DMS79 (cell line): ENCODE results near the gene TBK1.

Experiments
- DNase-seq: peaks from one replicate; lab custom pipeline; 2025; lab: John Stamatoyannopoulos, UW

TBK1 gene

GRCh38 chr12:64452559-64453329, 824 bp downstream of the TBK1 start:
- no peak for DNase-seq

GRCh38 chr12:64455506-64455905, 3.6 kb downstream of the TBK1 start:
- DNase-seq, result no peak

- DNase-seq, result no peak
These were observed 4.2 kb downstream of the TBK1 start for GRCh38 chr12:64456119-64456518.

- DNase-seq, result no peak
These were observed 5.1 kb downstream of the TBK1 start for GRCh38 chr12:64457032-64457431.

- no peak for DNase-seq
These were observed 5.5 kb downstream of the TBK1 start for GRCh38 chr12:64457466-64457865.

GRCh38 chr12:64457923-64458322, 6.0 kb downstream of the TBK1 start:
- no peak for DNase-seq

DNA sequence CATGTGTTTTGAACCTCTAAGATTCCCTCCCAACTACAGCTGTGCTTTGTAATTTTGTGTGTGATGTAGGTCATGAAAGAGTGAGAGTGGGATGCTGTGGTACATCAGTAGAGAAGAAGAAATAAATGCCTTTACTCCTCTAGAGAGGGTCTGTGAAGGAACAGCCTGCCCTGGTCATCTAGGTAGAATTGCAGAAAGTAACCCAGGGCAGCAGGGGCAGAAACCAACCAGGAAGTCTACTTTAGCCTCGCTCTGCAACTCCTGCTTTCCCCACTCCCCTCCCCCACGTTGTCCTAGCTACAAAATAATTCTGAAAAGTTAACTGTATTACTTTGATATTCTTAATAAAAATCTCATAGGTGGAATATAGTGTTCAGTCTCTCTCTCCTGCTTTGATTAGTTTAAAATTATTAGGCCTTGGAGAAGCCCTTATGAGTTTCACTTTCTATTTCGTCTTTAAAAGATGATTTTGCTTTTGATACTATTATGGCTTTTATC, 7.5 kb downstream of the TBK1 start:
- no peak for DNase-seq

DNA sequence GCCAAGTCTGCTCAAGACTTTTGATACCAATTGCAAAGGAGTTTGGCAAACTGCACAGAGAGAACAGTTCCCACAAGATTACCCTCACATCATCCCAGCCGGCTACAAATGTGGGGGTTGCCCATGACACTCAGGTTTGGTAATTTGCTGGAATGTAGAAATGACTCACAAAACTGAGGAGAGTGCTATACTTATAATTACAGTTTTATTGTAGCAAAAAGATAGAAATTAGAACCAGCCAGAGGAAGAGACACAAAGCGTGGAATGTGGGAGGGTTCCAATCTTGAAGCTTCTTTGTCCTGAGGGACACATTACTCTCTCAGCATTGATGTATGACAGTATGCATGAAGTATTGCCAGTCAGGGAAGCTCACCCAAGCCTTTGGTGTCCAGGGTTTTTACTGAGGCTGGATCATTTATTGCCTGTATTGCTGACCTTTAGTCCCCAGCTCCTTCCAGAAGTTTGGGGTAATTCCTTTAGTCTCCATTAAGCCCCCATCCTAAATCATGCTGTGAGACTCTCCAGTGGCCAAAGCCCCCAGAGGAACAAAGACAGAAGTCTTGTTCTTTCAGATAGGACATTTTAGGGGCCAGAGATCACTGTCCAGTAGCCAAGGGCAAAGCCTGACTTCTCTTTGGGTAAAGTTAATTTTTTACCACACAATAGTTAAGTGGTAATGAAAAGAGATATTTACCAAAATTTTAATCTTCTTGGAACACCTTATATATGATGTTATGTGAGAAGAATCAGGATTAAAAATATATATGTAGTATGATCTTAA, 9.9 kb downstream of the TBK1 start:
- DNase-seq, result no peak

- no peak for DNase-seq
These were observed 14.3 kb downstream of the TBK1 start for GRCh38 chr12:64466178-64466577.

- DNase-seq, result no peak
These were observed 17.0 kb downstream of the TBK1 start for GRCh38 chr12:64468966-64469365.

DNA sequence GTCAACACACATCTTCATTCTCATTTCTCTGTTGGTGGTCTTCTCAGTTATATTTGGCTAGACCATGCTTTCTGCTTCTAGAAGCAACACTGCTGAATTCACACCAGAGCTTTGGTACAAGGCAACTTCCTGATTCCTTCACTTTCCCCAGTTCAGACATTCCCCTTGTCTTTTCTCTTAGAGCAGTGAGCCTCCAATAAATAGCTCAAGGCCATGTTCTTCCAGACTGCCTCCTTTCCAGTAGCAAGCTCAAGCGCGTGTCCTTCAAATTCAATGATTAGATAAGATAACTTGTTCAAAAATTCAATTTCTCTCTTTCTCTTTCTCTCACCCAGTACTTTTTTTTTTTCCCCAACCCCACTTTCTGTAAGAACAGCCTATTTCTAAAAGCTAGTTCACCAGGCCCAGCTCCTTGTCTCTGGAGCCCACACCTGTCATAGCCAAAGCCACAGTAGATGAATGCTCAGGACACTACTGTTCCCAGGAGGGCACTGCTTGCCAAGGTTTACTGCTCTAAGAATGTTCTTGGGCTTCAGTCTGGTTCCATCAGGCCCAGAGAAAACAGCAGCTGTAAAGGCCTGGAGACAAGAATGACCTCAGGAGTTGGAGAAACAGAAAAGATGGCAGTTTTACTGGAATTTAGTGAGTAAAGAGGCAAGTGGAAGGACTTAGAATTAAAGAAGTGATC, 17.7 kb downstream of the TBK1 start:
- DNase-seq, result no peak

DNA sequence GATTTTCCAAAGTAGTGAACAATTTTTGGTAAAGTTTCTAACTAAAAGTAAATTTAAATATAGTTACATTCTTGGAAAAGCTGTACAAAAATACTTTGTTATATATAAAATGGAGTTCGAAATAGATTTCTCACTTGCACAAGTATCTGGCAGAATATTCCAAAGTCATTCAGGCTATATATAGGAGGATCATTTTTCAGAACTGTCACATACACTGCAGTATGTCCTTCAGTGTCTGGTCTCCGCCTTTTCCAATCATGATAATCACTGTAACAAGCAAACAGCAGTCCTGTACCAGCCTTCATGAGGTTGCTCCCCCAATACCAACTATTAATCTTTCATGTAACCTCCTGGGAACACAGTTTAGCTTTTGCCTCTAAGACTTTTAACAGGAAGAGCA, 18.6 kb downstream of the TBK1 start:
- no peak for DNase-seq

DNA sequence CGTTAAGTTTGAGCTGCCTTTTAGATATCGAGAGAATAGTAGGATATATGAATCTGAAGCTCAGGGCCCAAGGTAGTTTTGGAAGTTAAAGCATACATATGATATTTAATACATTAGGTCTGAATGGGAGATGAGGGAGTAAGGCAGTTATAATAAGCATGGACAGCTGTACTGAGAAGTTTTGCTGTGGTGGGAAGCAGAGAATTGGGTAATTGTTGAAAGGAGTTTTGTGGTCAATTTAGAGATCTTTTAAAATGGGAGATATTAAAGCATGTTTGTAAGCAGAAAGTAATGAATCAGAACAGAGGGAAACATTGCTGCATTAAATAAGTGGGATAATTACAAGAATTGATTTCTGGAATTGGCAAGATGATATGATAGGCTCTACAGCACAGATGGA, 21.3 kb downstream of the TBK1 start:
- no peak for DNase-seq

DNA sequence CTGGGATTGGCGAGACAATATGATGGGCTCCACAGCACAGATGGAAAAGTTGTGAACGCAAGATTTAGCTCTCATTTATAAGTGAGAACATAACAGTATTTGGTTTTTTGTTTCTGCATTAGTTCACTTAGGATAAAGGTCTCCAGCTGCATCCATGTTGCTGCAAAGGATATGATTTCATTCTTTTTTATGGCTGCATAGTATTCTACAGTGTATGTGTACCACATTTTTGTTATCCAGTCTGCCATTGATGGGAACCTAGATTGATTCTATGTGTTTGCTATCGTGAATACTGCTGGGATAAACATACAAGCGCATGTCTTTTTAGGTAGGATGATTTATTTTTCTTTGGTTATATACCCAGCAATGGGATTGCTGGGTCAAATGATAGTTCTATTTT, 23.6 kb downstream of the TBK1 start:
- no peak for DNase-seq

DNA sequence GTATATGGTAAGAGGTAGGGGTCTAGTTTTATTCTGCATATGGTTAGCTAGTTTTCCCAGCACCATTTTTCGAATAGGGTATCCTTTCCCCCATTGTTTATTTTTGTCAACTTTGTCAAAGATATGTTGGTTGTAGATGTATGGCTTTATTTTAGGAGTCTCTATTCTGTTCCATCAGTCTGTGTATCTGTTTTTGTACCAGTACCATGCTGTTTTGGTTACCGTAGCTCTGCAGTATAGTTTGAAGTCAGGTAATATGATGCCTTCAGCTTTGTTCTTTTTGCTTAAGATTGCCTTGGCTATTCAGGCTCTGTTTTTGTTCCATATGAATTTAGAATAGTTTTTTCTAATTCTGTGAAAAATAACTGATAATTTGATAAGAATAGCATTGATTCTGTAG, 24.9 kb downstream of the TBK1 start:
- no peak for DNase-seq

DNA sequence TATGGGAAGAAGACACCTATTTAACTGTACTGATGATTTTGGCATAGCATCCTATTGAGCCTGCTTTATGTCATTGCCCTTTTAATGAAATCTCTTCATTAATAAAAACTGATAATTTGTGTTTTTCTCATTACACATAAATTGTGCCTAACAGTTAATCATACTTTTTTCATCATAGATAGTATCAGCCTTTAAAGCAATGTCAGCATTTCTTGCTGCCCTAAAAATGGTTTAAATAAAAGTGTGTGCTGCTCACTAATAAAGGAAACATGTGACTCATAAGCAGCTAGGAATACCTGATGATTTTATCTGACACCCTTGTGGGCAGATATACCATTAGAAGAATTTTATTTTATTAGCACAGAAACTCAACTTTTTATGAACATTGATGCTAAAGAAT, 26.7 kb downstream of the TBK1 start:
- no peak for DNase-seq

- no peak for DNase-seq
These were observed 28.2 kb downstream of the TBK1 start for GRCh38 chr12:64480148-64480547.

DNA sequence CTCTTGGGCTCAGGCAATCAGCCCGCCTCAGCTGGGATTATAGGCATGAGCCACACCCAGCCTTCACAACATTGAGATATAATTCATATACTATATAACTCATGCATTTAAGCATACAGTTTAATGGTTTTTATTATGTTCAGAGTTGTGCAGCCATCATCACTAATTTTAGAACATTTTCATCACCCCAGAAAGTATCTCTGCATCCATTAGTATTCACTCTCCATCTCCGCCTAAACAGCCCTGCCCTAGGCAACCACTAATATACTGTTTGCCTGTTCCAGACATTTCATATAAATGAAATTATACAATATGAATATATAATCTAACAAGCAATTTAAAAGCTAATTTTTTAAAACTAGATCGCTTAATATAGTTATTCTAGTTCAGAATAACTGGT, 34.7 kb downstream of the TBK1 start:
- no peak for DNase-seq

DNA sequence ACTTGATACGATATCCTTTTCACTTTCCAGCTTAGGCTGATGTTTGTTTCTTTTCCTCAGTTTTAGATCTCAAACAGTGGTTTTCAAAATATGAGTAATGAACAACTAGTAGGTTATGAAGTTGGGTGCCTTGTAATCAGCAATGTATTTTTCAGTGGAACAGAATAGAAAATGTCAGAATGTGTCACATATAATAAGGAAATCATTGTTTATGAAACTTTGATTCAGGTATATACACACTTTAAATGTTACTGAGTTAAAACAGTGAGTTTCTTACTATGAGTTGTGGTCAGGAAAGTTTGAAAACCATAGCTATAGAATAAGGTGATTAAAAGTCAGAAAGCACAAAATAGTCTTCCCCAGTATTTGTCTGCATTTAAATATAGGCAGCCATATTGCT, 39.8 kb downstream of the TBK1 start:
- no peak for DNase-seq

GRCh38 chr12:64493513-64493912, 41.6 kb downstream of the TBK1 start:
- no peak for DNase-seq

- DNase-seq, result no peak
These were observed 43.2 kb downstream of the TBK1 start for GRCh38 chr12:64494998-64495729.

DNA sequence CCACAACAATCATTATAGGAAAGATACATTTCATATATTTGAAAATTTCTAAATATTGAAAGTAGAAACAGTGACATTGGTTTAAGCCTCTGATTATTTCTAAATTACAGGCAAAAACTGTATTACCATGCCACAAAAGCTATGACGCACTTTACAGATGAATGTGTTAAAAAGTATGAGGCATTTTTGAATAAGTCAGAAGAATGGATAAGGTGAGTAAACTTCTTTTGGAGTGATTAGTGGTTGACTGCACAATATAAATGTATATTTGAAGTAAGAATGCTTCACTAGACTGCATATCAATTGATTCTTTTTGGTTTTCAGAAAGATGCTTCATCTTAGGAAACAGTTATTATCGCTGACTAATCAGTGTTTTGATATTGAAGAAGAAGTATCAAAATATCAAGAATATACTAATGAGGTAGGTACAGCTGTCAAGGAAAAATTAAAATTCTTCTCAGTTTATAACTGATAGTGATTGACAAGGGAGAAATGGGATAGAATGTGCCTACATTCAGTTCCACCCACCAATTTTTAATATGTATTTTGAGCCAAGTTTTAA, 45.0 kb downstream of the TBK1 start:
- DNase-seq, result no peak
